ENCODE data around the gene CEBPZ.
A peak's percentile ranks its signal among the peaks of the same experiment; 100 is the strongest.
"Not testable (repeated sequence)": the region's sequence is repeated elsewhere in the genome, so short reads cannot be mapped to it uniquely, and the experiment has no call there.

The CEBPZ gene

GRCh38 chr2:37231241-37232130, at the start of gene CEBPZ, which contains the start of gene NDUFAF7:
Gene CEBPZ (minus strand): TSS chr2:37231596. CDS start chr2:37231567, 29 bp downstream.
Gene NDUFAF7 (plus strand): TSS chr2:37231658. CDS start chr2:37231706, 48 bp downstream.
- peak; percentile 86 for DNase-seq (ENCODE audit: low read depth)

- no peak for DNase-seq (ENCODE audit: low read depth)
These were observed 44.9 kb upstream of the CEBPZ start for GRCh38 chr2:37276291-37276690.

GRCh38 chr2:37274359-37274965, 43.1 kb upstream of the CEBPZ start:
- DNase-seq (ENCODE audit: low read depth), result no peak

GRCh38 chr2:37271376-37272067, 40.1 kb upstream of the CEBPZ start:
- DNase-seq (ENCODE audit: low read depth), result no peak

GRCh38 chr2:37268111-37268510, 36.7 kb upstream of the CEBPZ start:
- no peak for DNase-seq (ENCODE audit: low read depth)

- no peak for DNase-seq (ENCODE audit: low read depth)
These were observed 36.3 kb upstream of the CEBPZ start for GRCh38 chr2:37267685-37268084.

- no peak for DNase-seq (ENCODE audit: low read depth)
These were observed 32.4 kb upstream of the CEBPZ start for GRCh38 chr2:37263839-37264238.

GRCh38 chr2:37262522-37262921, 31.1 kb upstream of the CEBPZ start:
- no peak for DNase-seq (ENCODE audit: low read depth)

GRCh38 chr2:37250869-37251740, 19.7 kb upstream of the CEBPZ start:
- DNase-seq (ENCODE audit: low read depth), result no peak

- no peak for DNase-seq (ENCODE audit: low read depth)
These were observed 14.8 kb upstream of the CEBPZ start for GRCh38 chr2:37246205-37246604.

- no peak for DNase-seq (ENCODE audit: low read depth)
These were observed 13.4 kb upstream of the CEBPZ start for GRCh38 chr2:37244755-37245154.

GRCh38 chr2:37244017-37244416, 12.6 kb upstream of the CEBPZ start:
- DNase-seq (ENCODE audit: low read depth), result no peak

- DNase-seq (ENCODE audit: low read depth), result no peak
These were observed 12.0 kb upstream of the CEBPZ start for GRCh38 chr2:37243435-37243834.

GRCh38 chr2:37232131-37232933, 936 bp upstream of the CEBPZ start:
- DNase-seq (ENCODE audit: low read depth), result no peak

GRCh38 chr2:37230581-37230980, 815 bp downstream of the CEBPZ start:
- no peak for DNase-seq (ENCODE audit: low read depth)

GRCh38 chr2:37228788-37229187, 2.6 kb downstream of the CEBPZ start:
- DNase-seq (ENCODE audit: low read depth), result no peak

GRCh38 chr2:37226863-37227262, 4.5 kb downstream of the CEBPZ start:
- DNase-seq (ENCODE audit: low read depth), result no peak

GRCh38 chr2:37225129-37225528, 6.3 kb downstream of the CEBPZ start:
- DNase-seq (ENCODE audit: low read depth), result not testable (repeated sequence)

- no peak for DNase-seq (ENCODE audit: low read depth)
These were observed 7.3 kb downstream of the CEBPZ start for GRCh38 chr2:37224063-37224462.

- no peak for DNase-seq (ENCODE audit: low read depth)
These were observed 8.3 kb downstream of the CEBPZ start for GRCh38 chr2:37223131-37223530.

- no peak for DNase-seq (ENCODE audit: low read depth)
These were observed 12.3 kb downstream of the CEBPZ start for GRCh38 chr2:37219046-37219445.
